ENCODE measurements around the gene NSL1. TPM values are rescaled to one million over a fixed set of nuclear protein-coding genes. Genes with fewer than 3 reads are reported as not detected.

The NSL1 gene
- total and polyA plus RNA-seq, 4 donors: 9.2 to 48.8 (median 27.0) TPM

DNA sequence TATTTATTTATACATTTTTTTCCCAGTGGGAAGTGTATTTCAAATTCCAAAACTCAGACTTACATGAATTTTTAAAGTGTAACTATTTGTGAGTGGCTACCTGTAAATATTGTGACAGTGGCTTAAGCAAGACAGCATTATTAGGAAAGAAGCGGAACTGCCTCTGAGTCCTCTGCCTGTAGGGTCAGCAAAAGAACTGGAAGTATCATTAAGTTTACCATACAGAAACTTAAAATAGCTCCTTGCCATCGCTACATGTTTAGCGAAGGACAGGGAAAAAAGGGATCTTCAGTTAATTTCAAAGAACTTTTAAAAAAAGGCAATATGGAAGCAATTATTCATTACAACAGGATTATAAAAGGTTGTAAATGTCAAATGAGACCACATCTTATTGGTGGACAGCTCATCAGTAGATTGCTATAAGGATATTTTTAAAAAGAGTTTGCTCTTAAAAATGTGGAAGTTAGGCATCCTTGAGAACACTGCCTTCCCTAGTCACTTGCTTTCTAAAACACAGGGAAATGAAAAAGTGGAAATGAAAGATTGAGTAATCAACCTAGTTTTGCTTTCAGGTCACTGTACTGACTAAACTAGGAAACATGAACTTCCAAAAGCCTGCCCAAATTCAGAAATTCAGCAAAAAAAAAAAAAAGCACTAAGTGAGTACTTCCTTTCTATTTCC, 39.2 kb downstream of the NSL1 start:
- TF ChIP-seq, protein P1, sequence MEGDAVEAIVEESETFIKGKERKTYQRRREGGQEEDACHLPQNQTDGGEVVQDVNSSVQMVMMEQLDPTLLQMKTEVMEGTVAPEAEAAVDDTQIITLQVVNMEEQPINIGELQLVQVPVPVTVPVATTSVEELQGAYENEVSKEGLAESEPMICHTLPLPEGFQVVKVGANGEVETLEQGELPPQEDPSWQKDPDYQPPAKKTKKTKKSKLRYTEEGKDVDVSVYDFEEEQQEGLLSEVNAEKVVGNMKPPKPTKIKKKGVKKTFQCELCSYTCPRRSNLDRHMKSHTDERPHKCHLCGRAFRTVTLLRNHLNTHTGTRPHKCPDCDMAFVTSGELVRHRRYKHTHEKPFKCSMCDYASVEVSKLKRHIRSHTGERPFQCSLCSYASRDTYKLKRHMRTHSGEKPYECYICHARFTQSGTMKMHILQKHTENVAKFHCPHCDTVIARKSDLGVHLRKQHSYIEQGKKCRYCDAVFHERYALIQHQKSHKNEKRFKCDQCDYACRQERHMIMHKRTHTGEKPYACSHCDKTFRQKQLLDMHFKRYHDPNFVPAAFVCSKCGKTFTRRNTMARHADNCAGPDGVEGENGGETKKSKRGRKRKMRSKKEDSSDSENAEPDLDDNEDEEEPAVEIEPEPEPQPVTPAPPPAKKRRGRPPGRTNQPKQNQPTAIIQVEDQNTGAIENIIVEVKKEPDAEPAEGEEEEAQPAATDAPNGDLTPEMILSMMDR (IDR thresholded peaks at IDR 0.05; ENCODE audit: control extremely low read depth, extremely low read depth): no peak
- no peaks in the 10 kb centered on the region for H3K27me3 ChIP-seq (ENCODE audit: control insufficient read depth in 3 of 3, insufficient read depth in 3 of 3, low read length in 2 of 3)
- H3K36me3 ChIP-seq (ENCODE audit: control insufficient read depth in 4 of 4, insufficient read depth in 4 of 4, low read length in 4 of 4): no peaks in the 10 kb centered on the region
- peak overlapping the region in 1 of 2 donors; percentile 9 for H3K27ac ChIP-seq (ENCODE audit: low read depth in 1 of 2, low read length in 1 of 2)
- no peak for DNase-seq
- no peak overlapping the region for H3K9ac ChIP-seq (ENCODE audit: insufficient read depth in 1 of 2, low read length in 2 of 2)
- H3K4me3 ChIP-seq: no peak overlapping the region
- 49 to 73% methylated on average over 3 of the region's 3 CpGs for WGBS, 2 donors
- peaks cover 0 to 25% (median 5%) of the 10 kb centered on the region in 5 donors for H3K4me1 ChIP-seq (ENCODE audit: control insufficient read depth in 5 of 5, insufficient read depth in 5 of 5, low read length in 5 of 5)
- peak; percentile 67 for ATAC-seq (ENCODE audit: insufficient read depth, low FRiP score)
- H3K9me3 ChIP-seq (ENCODE audit: control insufficient read depth in 4 of 4, insufficient read depth in 3 of 4, low read length in 3 of 4): no peaks in the 10 kb centered on the region

DNA sequence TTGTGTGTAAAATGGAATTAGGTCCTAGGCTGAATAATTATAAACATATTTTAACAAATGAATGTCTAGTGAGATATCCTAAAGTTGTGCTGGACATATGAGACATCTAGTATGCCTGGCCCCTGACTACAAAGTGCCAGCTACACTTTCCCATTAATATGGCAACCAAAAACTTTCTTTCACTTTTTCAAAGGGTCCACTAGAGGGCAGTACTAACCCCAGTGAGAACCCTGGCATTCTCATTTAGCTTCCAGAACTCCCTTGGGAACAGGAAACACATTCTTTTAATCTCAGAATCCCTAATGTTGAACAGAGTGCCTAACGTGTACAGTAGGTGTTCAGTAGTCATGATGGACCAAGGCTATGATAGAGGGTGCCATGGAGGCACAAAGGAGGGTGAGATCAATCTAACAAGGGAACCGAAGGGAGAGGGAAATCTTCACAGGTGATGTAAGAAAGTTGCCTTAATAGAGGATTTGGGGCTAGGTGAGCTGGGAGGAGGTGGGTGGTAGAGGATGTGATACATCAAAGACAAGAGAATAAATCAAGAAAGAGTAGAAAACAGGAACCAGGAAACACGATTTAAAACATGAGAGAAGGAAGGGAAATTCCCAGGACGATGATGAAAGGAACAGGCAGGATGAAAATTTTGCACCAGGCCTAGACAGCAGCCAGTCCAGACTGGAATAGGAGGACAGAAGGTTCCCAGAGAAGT, 41.6 kb downstream of the NSL1 start:
- peaks cover 0 to 4% (median 1%) of the 10 kb centered on the region in 4 donors for H3K36me3 ChIP-seq (ENCODE audit: control insufficient read depth in 4 of 4, insufficient read depth in 4 of 4, low read length in 4 of 4)
- no peak overlapping the region for H3K9ac ChIP-seq (ENCODE audit: insufficient read depth in 1 of 2, low read length in 2 of 2)
- peak; percentile 81 for ATAC-seq (ENCODE audit: insufficient read depth, low FRiP score)

DNA sequence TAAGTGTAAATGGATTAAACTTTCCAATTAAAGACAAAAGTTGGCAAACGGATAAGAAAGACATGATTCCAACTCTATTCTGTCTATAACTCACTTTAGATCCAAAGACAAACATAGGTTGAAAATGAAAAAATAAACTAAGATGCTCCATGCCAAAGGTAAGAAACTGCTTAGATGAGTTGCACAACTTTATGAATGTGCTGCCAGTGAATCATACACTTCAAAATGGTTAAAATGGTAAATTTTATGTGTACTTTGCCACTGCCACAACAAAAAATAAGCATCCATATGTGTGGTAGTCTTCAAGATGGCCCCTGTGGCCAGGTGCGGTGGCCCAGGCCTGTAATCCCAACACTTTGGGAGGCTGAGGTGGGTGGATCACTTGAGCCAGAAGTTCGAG, 45.0 kb downstream of the NSL1 start:
- no peak for ATAC-seq (ENCODE audit: insufficient read depth, low FRiP score)
- no peak overlapping the region for H3K27ac ChIP-seq (ENCODE audit: low read depth in 1 of 2, low read length in 1 of 2)
- 94 to 97% methylated on average over 3 of the region's 3 CpGs for WGBS, 2 donors

More for the DNA sequence above, 41.6 kb downstream of the NSL1 start:
- TF ChIP-seq, protein P1 (IDR thresholded peaks at IDR 0.05; ENCODE audit: control extremely low read depth, extremely low read depth): peak; percentile 50
- Histone ChIP-seq H3K9me3 (ENCODE audit: control insufficient read depth in 4 of 4, insufficient read depth in 3 of 4, low read length in 3 of 4) (no peaks in the 10 kb centered on the region), H3K27me3 (ENCODE audit: control insufficient read depth in 3 of 3, insufficient read depth in 3 of 3, low read length in 2 of 3) (no peaks in the 10 kb centered on the region), H3K4me1 (ENCODE audit: control insufficient read depth in 5 of 5, insufficient read depth in 5 of 5, low read length in 5 of 5) (peaks cover 0 to 24% (median 5%) of the 10 kb centered on the region in 5 donors), H3K27ac (ENCODE audit: low read depth in 1 of 2, low read length in 1 of 2) (peak overlapping the region in 1 of 2 donors; percentile 42), H3K4me3 (no peak overlapping the region)
- WGBS, 2 donors: 29 to 42% methylated on average over 4 of the region's 4 CpGs
- DNase-seq: peak; percentile 42 to 92 (median 91)

More for the DNA sequence above, 45.0 kb downstream of the NSL1 start:
- H3K27me3 ChIP-seq (ENCODE audit: control insufficient read depth in 3 of 3, insufficient read depth in 3 of 3, low read length in 2 of 3): no peaks in the 10 kb centered on the region
- peaks cover 0 to 7% (median 1%) of the 10 kb centered on the region in 4 donors for H3K36me3 ChIP-seq (ENCODE audit: control insufficient read depth in 4 of 4, insufficient read depth in 4 of 4, low read length in 4 of 4)
- H3K9ac ChIP-seq (ENCODE audit: insufficient read depth in 1 of 2, low read length in 2 of 2): no peak overlapping the region
- H3K4me3 ChIP-seq: no peak overlapping the region
- peaks cover 0 to 2% (median 0%) of the 10 kb centered on the region in 4 donors for H3K9me3 ChIP-seq (ENCODE audit: control insufficient read depth in 4 of 4, insufficient read depth in 3 of 4, low read length in 3 of 4)
- TF ChIP-seq, protein P1 (IDR thresholded peaks at IDR 0.05; ENCODE audit: control extremely low read depth, extremely low read depth): no peak
- H3K4me1 ChIP-seq (ENCODE audit: control insufficient read depth in 5 of 5, insufficient read depth in 5 of 5, low read length in 5 of 5): peaks cover 0 to 13% (median 4%) of the 10 kb centered on the region in 5 donors
- DNase-seq: no peak
